ENCODE results near the gene SRC. TPM values are rescaled to one million over a fixed set of nuclear protein-coding genes. Genes with fewer than 3 reads are reported as not detected.

The SRC gene
- total and polyA plus RNA-seq, 2 of the 8 experiments (the other 6 are each of a cell fraction or from before 2014, with no cell fraction given) = 27.6 to 28.8 TPM

GRCh38 chr20:37376791-37377190, 30.9 kb downstream of the SRC start (continued):
- TF ChIP-seq RFX5 (IDR thresholded peaks at IDR 0.05; ENCODE audit: borderline replicate concordance, low read depth, low read length) = no peak
- TF ChIP-seq FOSL1 (IDR thresholded peaks at IDR 0.05; ENCODE audit: insufficient read depth, low read depth, low read length) = no peak
- no peak for TF ChIP-seq SRF (IDR thresholded peaks at IDR 0.05; ENCODE audit: low read depth, low read length)
- no peak for TF ChIP-seq ASH2L (IDR thresholded peaks at IDR 0.05; ENCODE audit: low read length)
- TF ChIP-seq SIX5 (IDR thresholded peaks at IDR 0.05; ENCODE audit: low read depth, low read length) = no peak
- TF ChIP-seq TAF1 (IDR thresholded peaks at IDR 0.05; ENCODE audit: low read depth, low read length) = no peak
- no peak for TF ChIP-seq SP2 (IDR thresholded peaks at IDR 0.05; ENCODE audit: low read length)

Measured in H1 (cell line).